ENCODE measurements around the gene BBOX1.

DNA sequence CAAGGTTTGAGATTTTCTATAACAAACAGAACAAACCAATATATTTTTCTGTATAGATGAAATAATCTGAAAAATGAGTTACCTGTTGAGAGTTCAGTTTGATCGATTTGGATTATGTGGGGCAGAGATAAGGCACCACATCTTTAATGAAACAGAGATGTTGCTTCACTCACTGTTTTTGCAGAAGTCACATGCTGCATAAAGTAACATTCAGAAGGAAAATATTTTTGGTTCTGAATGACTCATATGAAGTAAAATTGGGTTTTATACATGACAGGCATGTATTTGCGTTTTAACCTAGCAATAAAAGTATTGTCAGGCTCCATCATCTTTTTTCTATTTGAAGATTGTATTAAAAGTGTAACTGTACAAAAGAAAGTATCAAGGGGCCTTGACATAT, 77.8 kb downstream of the BBOX1 start:
- TF ChIP-seq, protein P1, sequence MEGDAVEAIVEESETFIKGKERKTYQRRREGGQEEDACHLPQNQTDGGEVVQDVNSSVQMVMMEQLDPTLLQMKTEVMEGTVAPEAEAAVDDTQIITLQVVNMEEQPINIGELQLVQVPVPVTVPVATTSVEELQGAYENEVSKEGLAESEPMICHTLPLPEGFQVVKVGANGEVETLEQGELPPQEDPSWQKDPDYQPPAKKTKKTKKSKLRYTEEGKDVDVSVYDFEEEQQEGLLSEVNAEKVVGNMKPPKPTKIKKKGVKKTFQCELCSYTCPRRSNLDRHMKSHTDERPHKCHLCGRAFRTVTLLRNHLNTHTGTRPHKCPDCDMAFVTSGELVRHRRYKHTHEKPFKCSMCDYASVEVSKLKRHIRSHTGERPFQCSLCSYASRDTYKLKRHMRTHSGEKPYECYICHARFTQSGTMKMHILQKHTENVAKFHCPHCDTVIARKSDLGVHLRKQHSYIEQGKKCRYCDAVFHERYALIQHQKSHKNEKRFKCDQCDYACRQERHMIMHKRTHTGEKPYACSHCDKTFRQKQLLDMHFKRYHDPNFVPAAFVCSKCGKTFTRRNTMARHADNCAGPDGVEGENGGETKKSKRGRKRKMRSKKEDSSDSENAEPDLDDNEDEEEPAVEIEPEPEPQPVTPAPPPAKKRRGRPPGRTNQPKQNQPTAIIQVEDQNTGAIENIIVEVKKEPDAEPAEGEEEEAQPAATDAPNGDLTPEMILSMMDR (IDR thresholded peaks at IDR 0.05), result no peak
- TF ChIP-seq POLR2A (IDR thresholded peaks at IDR 0.05), result no peak
